ENCODE measurements around the gene RAP1GAP2.

DNA sequence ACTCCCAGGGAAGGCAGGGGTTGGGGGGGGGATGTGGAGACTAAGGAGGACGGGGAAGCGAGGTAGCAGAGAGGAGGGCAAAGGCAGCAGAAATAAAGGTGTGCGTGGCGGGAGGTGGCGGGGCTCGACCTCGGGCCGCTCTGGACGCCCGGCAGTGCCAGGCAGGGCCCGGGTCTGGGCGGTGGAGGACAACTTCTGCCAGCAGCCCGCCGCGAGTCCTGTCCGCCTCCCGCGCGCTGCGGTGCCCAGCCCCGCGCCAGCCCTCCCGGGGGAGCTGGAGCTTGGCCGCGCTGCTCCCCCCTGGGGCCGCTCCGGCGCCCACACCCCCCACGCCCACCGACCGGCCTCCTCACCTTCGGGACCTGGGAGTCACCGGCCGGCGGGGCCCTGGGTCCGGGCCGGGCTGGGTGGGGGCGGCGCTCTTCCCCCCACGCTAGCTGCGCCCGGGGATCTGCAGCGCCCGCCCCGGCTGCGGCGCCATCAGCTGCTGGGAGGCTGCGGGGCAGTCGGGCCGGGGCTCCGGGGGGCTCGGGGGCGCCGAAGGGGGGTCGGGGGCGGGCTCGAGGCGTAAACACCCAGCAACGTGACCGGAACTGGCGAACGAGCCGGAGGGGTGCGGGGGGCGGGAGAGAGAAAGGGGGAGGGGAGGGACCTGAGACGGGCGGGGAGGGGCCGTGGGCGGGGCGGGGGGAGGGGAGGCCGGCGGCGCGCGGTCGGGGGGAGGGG lies 47.0 kb upstream of the RAP1GAP2 start, which contains the start of gene CCDC92B:
- TF ChIP-seq, protein P1, sequence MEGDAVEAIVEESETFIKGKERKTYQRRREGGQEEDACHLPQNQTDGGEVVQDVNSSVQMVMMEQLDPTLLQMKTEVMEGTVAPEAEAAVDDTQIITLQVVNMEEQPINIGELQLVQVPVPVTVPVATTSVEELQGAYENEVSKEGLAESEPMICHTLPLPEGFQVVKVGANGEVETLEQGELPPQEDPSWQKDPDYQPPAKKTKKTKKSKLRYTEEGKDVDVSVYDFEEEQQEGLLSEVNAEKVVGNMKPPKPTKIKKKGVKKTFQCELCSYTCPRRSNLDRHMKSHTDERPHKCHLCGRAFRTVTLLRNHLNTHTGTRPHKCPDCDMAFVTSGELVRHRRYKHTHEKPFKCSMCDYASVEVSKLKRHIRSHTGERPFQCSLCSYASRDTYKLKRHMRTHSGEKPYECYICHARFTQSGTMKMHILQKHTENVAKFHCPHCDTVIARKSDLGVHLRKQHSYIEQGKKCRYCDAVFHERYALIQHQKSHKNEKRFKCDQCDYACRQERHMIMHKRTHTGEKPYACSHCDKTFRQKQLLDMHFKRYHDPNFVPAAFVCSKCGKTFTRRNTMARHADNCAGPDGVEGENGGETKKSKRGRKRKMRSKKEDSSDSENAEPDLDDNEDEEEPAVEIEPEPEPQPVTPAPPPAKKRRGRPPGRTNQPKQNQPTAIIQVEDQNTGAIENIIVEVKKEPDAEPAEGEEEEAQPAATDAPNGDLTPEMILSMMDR (IDR thresholded peaks at IDR 0.05; ENCODE audit: borderline replicate concordance, extremely low read depth, low read length, poor library complexity, severe bottlenecking), result no peak
- TF ChIP-seq EZH2 (IDR thresholded peaks at IDR 0.05; ENCODE audit: borderline replicate concordance, low read depth, low read length, severe bottlenecking), result no peak

All from DND-41 (cell line).